Choroid plexus epithelial cell (primary cell): Measurements from ENCODE around the gene LRRFIP2.
"Not testable (repeated sequence)": the region's sequence is repeated elsewhere in the genome, so short reads cannot be mapped to it uniquely, and the experiment has no call there.

ENCODE experiments used
- DNase-seq: peaks from one replicate; pipeline ENCODE4 v3.0.0-alpha.2; 2010; ENCODE audit warnings: low read depth
- H3K4me3 ChIP-seq: 2 replicates; pipeline ENCODE4 v1.5.1; 2011; ENCODE audit warnings: low read depth, mild to moderate bottlenecking, control low read depth, low read length, moderate library complexity
- CTCF ChIP-seq: conservative IDR thresholded peaks from 2 replicates; pipeline ENCODE4 v1.5.1; 2011; ENCODE audit warnings: low read depth, mild to moderate bottlenecking, control low read depth, inconsistent platforms, low read length, moderate library complexity

The LRRFIP2 gene

GRCh38 chr3:37058117-37058516, 116.3 kb downstream of the LRRFIP2 start:
- DNase-seq, result no peak
- H3K4me3 ChIP-seq, result no peak overlapping the region
- no peak for TF ChIP-seq CTCF

DNA sequence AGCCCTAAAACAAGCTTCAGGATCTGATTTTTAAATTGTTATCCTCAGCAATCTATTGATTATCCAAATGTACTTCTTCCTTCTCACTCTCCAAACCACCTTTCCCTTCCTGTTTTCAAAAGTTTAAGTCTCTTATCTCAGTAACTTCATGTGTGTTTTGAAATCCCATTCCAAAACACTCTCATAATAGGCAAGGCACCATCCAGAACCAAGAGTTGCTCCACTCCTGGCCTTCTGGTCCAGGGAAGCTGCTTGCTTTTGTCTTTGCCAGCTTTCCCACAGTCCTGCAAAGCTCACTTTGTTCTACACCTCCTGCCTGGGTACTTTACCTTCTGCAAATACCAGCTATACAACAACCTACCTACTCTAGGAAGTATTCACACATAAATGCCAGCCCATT, 117.6 kb downstream of the LRRFIP2 start:
- H3K4me3 ChIP-seq, result no peak overlapping the region
- no peak for TF ChIP-seq CTCF
- DNase-seq, result no peak

GRCh38 chr3:37055077-37055476, 119.3 kb downstream of the LRRFIP2 start:
- H3K4me3 ChIP-seq, DNase-seq: not testable (repeated sequence)

DNA sequence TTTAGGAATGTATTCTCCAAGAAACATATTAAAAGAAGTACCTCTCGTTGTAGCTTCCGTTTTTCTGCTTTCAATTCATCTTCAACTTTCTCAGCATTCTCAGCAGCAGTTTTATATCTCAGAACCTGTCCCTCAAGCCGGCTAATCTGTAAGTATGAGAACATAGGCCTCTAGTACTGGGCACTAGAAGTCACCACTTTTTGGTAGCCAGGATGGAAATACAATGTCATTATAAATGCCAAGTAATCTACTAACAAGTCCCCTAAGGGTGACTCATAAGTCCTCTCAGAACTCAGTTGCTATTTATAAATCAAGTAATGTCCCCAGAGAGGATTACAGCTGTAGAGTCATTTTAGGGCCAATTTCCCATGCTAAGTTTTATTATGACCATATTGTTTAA, 120.0 kb downstream of the LRRFIP2 start:
- no peak overlapping the region for H3K4me3 ChIP-seq
- TF ChIP-seq CTCF, result no peak
- peak; percentile 50 for DNase-seq

GRCh38 chr3:37053753-37054152, 120.6 kb downstream of the LRRFIP2 start:
- TF ChIP-seq CTCF, result no peak
- DNase-seq, result no peak
- no peak overlapping the region for H3K4me3 ChIP-seq

GRCh38 chr3:37053337-37053736, 121.0 kb downstream of the LRRFIP2 start:
- no peak overlapping the region for H3K4me3 ChIP-seq
- no peak for DNase-seq

DNA sequence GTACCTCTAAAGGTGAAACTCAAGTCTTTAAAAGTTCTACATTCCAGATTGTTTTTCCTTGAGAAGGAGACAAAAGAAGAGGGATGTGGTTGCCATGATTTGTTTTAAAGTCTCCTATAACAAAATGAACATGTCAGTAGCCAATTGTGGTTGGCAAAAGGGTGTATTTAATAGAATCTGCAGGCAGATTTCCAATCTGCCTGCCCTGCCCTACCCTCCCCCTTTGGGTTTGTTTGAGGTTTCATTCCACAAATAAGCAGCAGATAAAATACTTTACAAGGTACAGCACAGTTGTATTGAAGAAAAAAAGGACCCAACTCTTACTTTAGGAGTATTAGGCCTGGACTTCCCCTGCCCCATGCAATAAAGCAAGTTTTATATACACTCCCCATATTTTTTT, 121.5 kb downstream of the LRRFIP2 start:
- no peak for TF ChIP-seq CTCF

More at GRCh38 chr3:37053337-37053736, 121.0 kb downstream of the LRRFIP2 start:
- no peak for TF ChIP-seq CTCF

DNA sequence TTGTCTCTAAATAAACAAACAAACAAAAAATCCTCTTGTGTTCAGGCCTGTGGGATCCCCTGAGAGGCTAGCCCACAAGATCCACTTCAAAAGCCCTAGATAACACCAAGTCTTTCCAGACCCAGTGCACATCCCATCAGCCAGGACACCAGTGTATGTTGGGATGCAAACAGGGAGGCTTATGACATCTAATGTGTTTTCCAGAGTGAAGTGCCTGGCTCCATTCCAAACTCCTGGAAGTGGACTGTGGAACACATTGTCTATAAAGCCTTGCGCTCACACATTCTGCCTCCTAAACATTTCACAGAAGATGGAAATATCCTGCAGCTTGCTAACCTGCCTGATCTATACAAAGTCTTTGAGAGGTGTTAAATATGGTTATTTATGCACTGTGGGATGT, 124.1 kb downstream of the LRRFIP2 start:
- TF ChIP-seq CTCF, result no peak
- DNase-seq, result no peak

More for the DNA sequence above, 121.5 kb downstream of the LRRFIP2 start:
- no peak for DNase-seq
- H3K4me3 ChIP-seq, result no peak overlapping the region

DNA sequence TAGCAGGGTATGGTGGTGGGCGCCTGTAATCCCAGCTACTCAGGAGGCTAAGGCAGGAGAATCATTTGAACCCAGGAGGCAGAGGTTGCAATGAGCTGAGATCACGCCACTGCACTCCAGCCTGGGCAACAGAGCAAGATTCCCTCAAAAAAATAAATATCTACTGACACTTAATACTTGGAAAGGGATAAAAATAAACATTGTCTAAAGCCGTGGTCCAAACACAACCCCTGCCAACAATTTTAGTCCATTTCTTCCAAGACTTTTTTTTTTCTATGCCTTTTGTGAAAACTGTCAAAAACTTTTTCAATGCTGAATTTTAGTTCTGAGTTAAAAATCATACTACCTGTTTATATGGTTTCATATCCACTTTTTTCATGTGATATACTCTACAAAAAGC, 131.7 kb downstream of the LRRFIP2 start:
- H3K4me3 ChIP-seq, DNase-seq: not testable (repeated sequence)

More for the DNA sequence above, 124.1 kb downstream of the LRRFIP2 start:
- H3K4me3 ChIP-seq, result no peak overlapping the region
